Vagina (tissue), 2 donors: ENCODE data around the gene MPV17L2.

Experiments
- CTCF ChIP-seq, 3 experiments: fragments of 450-650 bp in 2 of 3; fragments of 200-600 bp in 1 of 3; sonication (generic) in 1 of 3; IDR thresholded peaks; one replicate each; pipeline ENCODE4 v1.5.1; 2017 to 2019; ENCODE audit warnings: antibody characterized with exemption in 3 of 3, mild to moderate bottlenecking in 2 of 3, moderate library complexity in 2 of 3
- POLR2A ChIP-seq, 2 donors: fragments of 450-650 bp; IDR thresholded peaks; one replicate each; pipeline ENCODE4 v1.6.1; 2017; ENCODE audit warnings: antibody characterized with exemption in 2 of 2, mild to moderate bottlenecking in 2 of 2, moderate library complexity in 2 of 2
- POLR2AphosphoS5 ChIP-seq, 2 donors: sonication (generic); formaldehyde crosslinking; IDR thresholded peaks; one replicate each; pipeline ENCODE4 v1.9.0; 2017; ENCODE audit warnings: antibody characterized with exemption in 2 of 2, mild to moderate bottlenecking in 2 of 2, low read depth in 1 of 2; ENCODE audit not compliant: insufficient read depth in 1 of 2

- TF ChIP-seq POLR2A (IDR thresholded peaks at IDR 0.05): no peak
- no peak for TF ChIP-seq CTCF (IDR thresholded peaks at IDR 0.05)
- TF ChIP-seq POLR2AphosphoS5 (IDR thresholded peaks at IDR 0.05; ENCODE audit: insufficient read depth in 1 of 2, low read depth in 1 of 2): no peak
Observed at GRCh38 chr19:18168673-18169381, 24.2 kb upstream of the MPV17L2 start.
